Mammary epithelial cell (primary cell): ENCODE results near the gene DNPH1.

Experiments used
- CTCF ChIP-seq, 2 donors: IDR thresholded peaks in 1 of 2; conservative IDR thresholded peaks in 1 of 2; 2 replicates each; pipeline ENCODE4 v1.5.1; 2011 to 2012; ENCODE audit warnings: inconsistent platforms in 2 of 2, low read length in 2 of 2, mild to moderate bottlenecking in 2 of 2, control low read depth in 1 of 2, low read depth in 1 of 2; ENCODE audit not compliant: insufficient read depth in 1 of 2; ENCODE audit errors: extremely low read depth in 1 of 2
- EZH2 ChIP-seq: IDR thresholded peaks from 2 replicates; pipeline ENCODE4 v1.6.1; 2012; ENCODE audit warnings: low read length, inconsistent platforms, borderline replicate concordance

- TF ChIP-seq CTCF (conservative IDR thresholded peaks at IDR 0.05 in 1 of 2, IDR thresholded peaks at IDR 0.05 in 1 of 2; ENCODE audit: extremely low read depth in 1 of 2, insufficient read depth in 1 of 2, low read depth in 1 of 2, low read length in 2 of 2) (no peak), EZH2 (no peak)
Observed at GRCh38 chr6:43222418-43223059, 6.7 kb downstream of the DNPH1 start.
